Measurements from ENCODE around the gene COIL. TPM values are rescaled to one million over a fixed set of nuclear protein-coding genes. Genes with fewer than 3 reads are reported as not detected.

Gene COIL
- total and polyA plus RNA-seq, 2 donors (not counting 1 experiment from before 2014, with no cell fraction given), result 3.7 to 19.8 TPM

DNA sequence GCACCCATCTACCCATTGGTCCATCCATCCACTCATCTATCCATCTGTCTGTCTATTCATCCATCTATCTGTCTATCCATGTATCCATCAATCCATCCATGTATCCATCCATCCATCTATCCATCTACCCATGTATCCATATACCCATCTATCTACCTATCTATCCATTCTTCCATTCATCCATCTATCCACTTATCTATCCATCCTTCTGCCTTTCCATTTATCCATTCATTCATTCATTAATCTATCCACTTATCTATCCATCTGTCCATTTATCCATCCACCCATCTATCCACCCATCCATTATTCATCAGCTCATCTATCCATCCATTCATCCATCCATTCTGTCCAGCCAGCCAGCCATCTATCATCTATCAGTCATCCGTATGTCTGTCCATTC is 68.5 kb downstream of the COIL start:
- ATAC-seq (ENCODE audit: low read depth) (no peak), DNase-seq (no peak)
- POLR2A ChIA-PET, result no interaction called here
- Histone ChIP-seq H3K4me2 (replicated peaks; ENCODE audit: low read depth, low read length, poor library complexity, severe bottlenecking) (no peak overlapping the region), H3K9ac (ENCODE audit: low read length) (no peak overlapping the region), H3K27ac (ENCODE audit: low read length in 2 of 2) (no peak overlapping the region), H4K20me1 (ENCODE audit: control insufficient read depth, insufficient read depth, low read length, poor library complexity, severe bottlenecking) (peaks cover 25% of the 10 kb centered on the region), H3K79me2 (ENCODE audit: control insufficient read depth, insufficient read depth, low read length) (peaks cover 27% of the 10 kb centered on the region), H3K36me3 (replicated peaks in 1 of 2; ENCODE audit: control extremely low read depth in 1 of 2, control insufficient read depth in 1 of 2, extremely low read depth in 1 of 2, insufficient read depth in 2 of 2, low read length in 1 of 2) (peaks cover 9 to 96% of the 10 kb centered on the region in 2 experiments), H3K27me3 (replicated peaks in 1 of 4; ENCODE audit: control extremely low read depth in 1 of 4, control insufficient read depth in 3 of 4, insufficient read depth in 4 of 4, low read length in 3 of 4) (no peaks in the 10 kb centered on the region), H3K4me3 (ENCODE audit: control extremely low read depth in 1 of 5, extremely low read depth in 1 of 5, insufficient read depth in 1 of 5, low read depth in 2 of 5, low read length in 4 of 5) (no peak overlapping the region), H2AFZ (ENCODE audit: insufficient read depth, low read depth, low read length, poor library complexity, severe bottlenecking) (no peak overlapping the region), H3K9me3 (ENCODE audit: control extremely low read depth in 1 of 3, control insufficient read depth in 2 of 3, insufficient read depth in 1 of 3, low read length in 2 of 3) (peaks cover 0 to 15% (median 12%) of the 10 kb centered on the region in 3 donors), H3K4me1 (ENCODE audit: control insufficient read depth in 2 of 2, insufficient read depth in 2 of 2, low read length in 2 of 2) (peaks cover 10 to 12% of the 10 kb centered on the region in 2 donors)
- intact Hi-C loops (cut with micrococcal nuclease), result no loop called here
- no peak overlapping the region for H3K27ac Mint-ChIP-seq
- H3K4me3 Mint-ChIP-seq, result no peak overlapping the region
- no peaks in the 10 kb centered on the region for H3K27me3 Mint-ChIP-seq
- WGBS (ENCODE audit: insufficient coverage), result 100% methylated on average over 1 of the region's 1 CpG
- TF ChIP-seq, protein P1, sequence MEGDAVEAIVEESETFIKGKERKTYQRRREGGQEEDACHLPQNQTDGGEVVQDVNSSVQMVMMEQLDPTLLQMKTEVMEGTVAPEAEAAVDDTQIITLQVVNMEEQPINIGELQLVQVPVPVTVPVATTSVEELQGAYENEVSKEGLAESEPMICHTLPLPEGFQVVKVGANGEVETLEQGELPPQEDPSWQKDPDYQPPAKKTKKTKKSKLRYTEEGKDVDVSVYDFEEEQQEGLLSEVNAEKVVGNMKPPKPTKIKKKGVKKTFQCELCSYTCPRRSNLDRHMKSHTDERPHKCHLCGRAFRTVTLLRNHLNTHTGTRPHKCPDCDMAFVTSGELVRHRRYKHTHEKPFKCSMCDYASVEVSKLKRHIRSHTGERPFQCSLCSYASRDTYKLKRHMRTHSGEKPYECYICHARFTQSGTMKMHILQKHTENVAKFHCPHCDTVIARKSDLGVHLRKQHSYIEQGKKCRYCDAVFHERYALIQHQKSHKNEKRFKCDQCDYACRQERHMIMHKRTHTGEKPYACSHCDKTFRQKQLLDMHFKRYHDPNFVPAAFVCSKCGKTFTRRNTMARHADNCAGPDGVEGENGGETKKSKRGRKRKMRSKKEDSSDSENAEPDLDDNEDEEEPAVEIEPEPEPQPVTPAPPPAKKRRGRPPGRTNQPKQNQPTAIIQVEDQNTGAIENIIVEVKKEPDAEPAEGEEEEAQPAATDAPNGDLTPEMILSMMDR (IDR thresholded peaks at IDR 0.05), result no peak
- no peak for TF ChIP-seq EZH2 (IDR thresholded peaks at IDR 0.05; ENCODE audit: borderline replicate concordance, insufficient read depth, low read depth, low read length, poor library complexity, severe bottlenecking)
- CTCF ChIA-PET, result interaction anchor here (0.8 to 7.5 kb wide), 4 partner anchors 22 to 49 kb away, joined by 3 to 34 read pairs (median 13); partner anchors contain the start of gene TRIM25
- H3K4me1 Mint-ChIP-seq, result peaks cover 12% of the 10 kb centered on the region
- H3K9me3 Mint-ChIP-seq (ENCODE audit: insufficient read depth), result peaks cover 2% of the 10 kb centered on the region

DNA sequence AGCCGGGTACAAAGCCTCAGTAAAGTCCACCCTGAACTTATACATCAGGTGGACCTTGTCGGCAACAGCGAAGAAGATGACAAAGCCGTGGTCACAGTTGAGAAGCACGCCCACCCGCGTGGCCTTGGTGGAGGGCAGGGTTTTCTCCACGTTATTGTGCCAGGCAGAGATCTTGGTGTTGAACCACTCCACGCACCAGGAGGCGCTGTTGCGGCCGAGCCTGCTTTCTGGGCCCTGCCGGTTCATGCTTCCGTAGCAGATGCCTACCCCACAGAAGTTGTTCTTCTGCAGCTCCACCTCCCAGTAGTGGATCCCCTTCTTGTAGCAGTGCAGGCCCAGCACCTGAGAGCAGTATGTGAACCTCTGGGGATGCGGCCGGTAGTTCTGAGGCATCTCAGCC is 69.1 kb downstream of the COIL start:
- Histone ChIP-seq H3K36me3 (replicated peaks in 1 of 2; ENCODE audit: control extremely low read depth in 1 of 2, control insufficient read depth in 1 of 2, extremely low read depth in 1 of 2, insufficient read depth in 2 of 2, low read length in 1 of 2) (peaks cover 9 to 99% of the 10 kb centered on the region in 2 experiments), H3K4me2 (replicated peaks; ENCODE audit: low read depth, low read length, poor library complexity, severe bottlenecking) (no peak overlapping the region), H3K9ac (ENCODE audit: low read length) (no peak overlapping the region), H2AFZ (ENCODE audit: insufficient read depth, low read depth, low read length, poor library complexity, severe bottlenecking) (no peak overlapping the region), H3K27ac (ENCODE audit: low read length in 2 of 2) (no peak overlapping the region), H3K4me3 (ENCODE audit: control extremely low read depth in 1 of 5, extremely low read depth in 1 of 5, insufficient read depth in 1 of 5, low read depth in 2 of 5, low read length in 4 of 5) (no peak overlapping the region), H3K79me2 (ENCODE audit: control insufficient read depth, insufficient read depth, low read length) (peaks cover 21% of the 10 kb centered on the region), H3K9me3 (ENCODE audit: control extremely low read depth in 1 of 3, control insufficient read depth in 2 of 3, insufficient read depth in 1 of 3, low read length in 2 of 3) (peaks cover 0 to 15% (median 14%) of the 10 kb centered on the region in 3 donors), H3K4me1 (ENCODE audit: control insufficient read depth in 2 of 2, insufficient read depth in 2 of 2, low read length in 2 of 2) (peaks cover 4 to 6% of the 10 kb centered on the region in 2 donors), H4K20me1 (ENCODE audit: control insufficient read depth, insufficient read depth, low read length, poor library complexity, severe bottlenecking) (peaks cover 19% of the 10 kb centered on the region), H3K27me3 (replicated peaks in 1 of 4; ENCODE audit: control extremely low read depth in 1 of 4, control insufficient read depth in 3 of 4, insufficient read depth in 4 of 4, low read length in 3 of 4) (no peaks in the 10 kb centered on the region)
- DNase-seq, result peak; percentile 57
- H3K27me3 Mint-ChIP-seq, result no peaks in the 10 kb centered on the region
- ChIA-PET POLR2A (no interaction called here), CTCF (interaction anchor here (0.8 to 7.5 kb wide), 5 partner anchors 14 to 50 kb away, joined by 3 to 34 read pairs (median 4); partner anchors contain the start of gene TRIM25)
- H3K4me1 Mint-ChIP-seq, result peaks cover 6% of the 10 kb centered on the region
- WGBS (ENCODE audit: insufficient coverage), result 90% methylated on average over 14 of the region's 16 CpGs
- peaks cover 5% of the 10 kb centered on the region for H3K9me3 Mint-ChIP-seq (ENCODE audit: insufficient read depth)
- ATAC-seq (ENCODE audit: low read depth), result peak; percentile 49
- H3K4me3 Mint-ChIP-seq, result no peak overlapping the region
- H3K27ac Mint-ChIP-seq, result no peak overlapping the region
- TF ChIP-seq, protein P1 (IDR thresholded peaks at IDR 0.05), result peak; percentile 64
- TF ChIP-seq EZH2 (IDR thresholded peaks at IDR 0.05; ENCODE audit: borderline replicate concordance, insufficient read depth, low read depth, low read length, poor library complexity, severe bottlenecking), result no peak
- intact Hi-C loops (cut with micrococcal nuclease), result loop anchor here (1.0 kb wide), 1 partner anchor 49 kb away; no protein-coding TSS in a partner anchor

All from B cell (primary cell).